ENCODE results near the gene CFAP61. TPM values are rescaled to one million over a fixed set of nuclear protein-coding genes. Genes with fewer than 3 reads are reported as not detected.

The CFAP61 gene
- total RNA-seq, 4 donors from 2014 or later, result not detected

DNA sequence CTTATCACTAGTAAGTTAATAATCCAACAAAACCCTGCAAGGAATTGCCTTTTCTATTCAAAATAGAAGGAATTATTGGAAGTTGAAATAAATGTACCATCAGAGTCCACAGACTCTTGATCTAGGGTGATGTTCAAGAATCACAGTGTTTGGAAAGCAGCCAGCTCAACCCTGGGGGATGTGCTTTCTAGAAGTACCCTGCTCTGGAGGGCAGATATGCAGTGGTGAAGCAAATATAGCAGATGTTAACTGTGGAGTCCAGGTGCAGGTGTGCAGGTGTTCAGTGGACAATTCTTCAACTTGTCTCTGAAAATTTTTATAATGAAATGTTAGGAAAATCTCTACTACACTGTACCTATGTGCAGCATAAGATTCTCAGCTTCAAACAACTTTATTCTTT lies 306.5 kb downstream of the CFAP61 start:
- TF ChIP-seq, protein P1, sequence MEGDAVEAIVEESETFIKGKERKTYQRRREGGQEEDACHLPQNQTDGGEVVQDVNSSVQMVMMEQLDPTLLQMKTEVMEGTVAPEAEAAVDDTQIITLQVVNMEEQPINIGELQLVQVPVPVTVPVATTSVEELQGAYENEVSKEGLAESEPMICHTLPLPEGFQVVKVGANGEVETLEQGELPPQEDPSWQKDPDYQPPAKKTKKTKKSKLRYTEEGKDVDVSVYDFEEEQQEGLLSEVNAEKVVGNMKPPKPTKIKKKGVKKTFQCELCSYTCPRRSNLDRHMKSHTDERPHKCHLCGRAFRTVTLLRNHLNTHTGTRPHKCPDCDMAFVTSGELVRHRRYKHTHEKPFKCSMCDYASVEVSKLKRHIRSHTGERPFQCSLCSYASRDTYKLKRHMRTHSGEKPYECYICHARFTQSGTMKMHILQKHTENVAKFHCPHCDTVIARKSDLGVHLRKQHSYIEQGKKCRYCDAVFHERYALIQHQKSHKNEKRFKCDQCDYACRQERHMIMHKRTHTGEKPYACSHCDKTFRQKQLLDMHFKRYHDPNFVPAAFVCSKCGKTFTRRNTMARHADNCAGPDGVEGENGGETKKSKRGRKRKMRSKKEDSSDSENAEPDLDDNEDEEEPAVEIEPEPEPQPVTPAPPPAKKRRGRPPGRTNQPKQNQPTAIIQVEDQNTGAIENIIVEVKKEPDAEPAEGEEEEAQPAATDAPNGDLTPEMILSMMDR (IDR thresholded peaks at IDR 0.05), result no peak
- ATAC-seq (ENCODE audit: low FRiP score), result no peak
- no peak for DNase-seq (ENCODE audit: low spot score)

DNA sequence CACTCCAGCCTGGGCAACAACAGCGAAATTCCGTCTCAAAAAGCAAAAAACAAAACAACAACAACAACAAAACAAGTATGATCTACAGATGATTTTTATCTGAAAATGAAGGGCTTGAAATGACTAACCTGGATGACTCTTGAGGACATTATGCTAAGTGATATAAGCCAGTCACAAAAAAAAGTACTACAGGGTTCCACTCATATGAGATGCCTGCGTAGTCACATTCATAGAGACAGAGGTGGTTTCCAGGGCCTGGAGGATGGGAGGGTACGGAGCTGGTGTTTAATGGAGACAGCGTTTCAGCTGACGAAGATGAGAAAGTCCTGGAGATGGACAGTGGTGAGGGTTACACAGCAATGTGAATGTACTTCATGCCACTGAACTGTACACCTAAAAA lies 307.3 kb downstream of the CFAP61 start:
- TF ChIP-seq, protein P1 (IDR thresholded peaks at IDR 0.05), result no peak

DNA sequence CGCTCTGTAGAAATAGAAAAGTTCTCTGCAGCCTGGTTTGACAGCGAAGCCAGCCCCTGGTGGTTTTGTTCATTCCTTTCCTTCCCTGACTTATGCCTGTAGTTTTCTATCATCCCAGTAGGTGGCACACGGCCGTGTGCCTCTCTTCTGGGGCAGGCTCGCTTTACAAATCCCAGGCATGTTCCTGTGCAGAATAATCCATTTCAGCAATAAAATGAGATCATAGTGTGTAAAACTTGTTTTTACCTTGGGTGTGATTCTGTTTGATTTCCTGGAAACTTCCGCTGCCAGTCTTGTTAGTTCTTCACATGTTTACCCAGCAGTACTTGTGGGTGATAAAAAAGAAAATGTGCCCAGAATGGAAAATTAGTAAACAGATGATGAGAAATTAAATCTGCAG lies 308.1 kb downstream of the CFAP61 start:
- TF ChIP-seq, protein P1 (IDR thresholded peaks at IDR 0.05), result peak in 2 of 3 donors; percentile 32 to 33
- no peak for DNase-seq (ENCODE audit: low spot score)
- peak; percentile 54 for ATAC-seq (ENCODE audit: low FRiP score)

More for the DNA sequence above, 307.3 kb downstream of the CFAP61 start:
- no peak for ATAC-seq (ENCODE audit: low FRiP score)
- no peak for DNase-seq (ENCODE audit: low spot score)

DNA sequence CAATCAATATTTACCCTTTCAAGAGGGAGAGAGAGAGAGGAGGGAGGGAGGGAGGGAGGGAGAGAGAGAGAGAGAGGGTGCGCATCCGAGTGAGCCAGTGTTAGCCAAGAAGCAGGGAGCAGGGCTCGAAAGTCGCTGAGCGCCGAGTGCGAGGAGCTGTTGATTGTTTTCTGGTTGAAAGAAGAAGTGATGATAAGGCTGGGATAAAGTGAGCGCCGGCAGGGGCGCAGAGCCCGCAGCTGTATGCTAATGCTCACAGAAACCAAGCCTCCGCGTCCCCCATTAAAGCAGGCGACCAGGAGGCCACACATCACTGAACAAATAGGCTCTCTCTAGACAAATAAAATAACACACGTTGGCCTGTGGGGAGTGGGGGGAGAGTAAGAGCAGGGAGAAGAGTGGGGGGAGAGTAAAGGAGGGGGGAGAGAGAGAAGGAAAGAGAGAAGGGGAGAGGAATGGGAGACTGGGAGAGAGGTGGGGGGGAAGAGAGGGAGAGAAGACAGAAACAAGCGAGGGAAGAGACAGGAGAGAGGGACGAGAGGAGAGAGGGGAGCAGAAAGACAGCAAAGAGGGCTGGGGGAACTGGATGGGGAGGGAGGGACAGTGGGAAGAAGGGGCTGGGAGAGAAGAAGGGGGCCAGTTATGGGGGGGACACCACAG lies 310.6 kb downstream of the CFAP61 start:
- DNase-seq (ENCODE audit: low spot score), result no peak
- TF ChIP-seq, protein P1 (IDR thresholded peaks at IDR 0.05), result no peak
- no peak for ATAC-seq (ENCODE audit: low FRiP score)

DNA sequence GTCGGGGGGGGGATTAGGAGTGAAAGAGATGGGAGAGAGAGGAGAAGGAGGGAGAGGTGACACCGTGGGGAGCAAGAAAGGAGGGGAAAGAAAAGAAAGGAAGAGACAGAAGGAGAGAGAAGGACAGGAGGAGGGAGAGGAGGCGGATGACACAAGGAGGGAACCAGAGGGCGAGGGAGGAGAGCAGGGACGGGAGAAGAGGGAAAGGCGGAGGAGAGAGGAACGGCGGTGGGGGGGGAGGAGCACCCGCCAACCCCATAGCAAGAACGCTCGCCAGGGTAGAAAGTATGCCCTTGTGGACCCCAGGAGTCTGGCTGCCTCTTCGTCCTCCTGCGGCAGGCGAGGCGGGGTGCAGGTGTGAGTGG lies 311.1 kb downstream of the CFAP61 start:
- no peak for DNase-seq (ENCODE audit: low spot score)
- no peak for ATAC-seq (ENCODE audit: low FRiP score)
- TF ChIP-seq, protein P1 (IDR thresholded peaks at IDR 0.05), result no peak

DNA sequence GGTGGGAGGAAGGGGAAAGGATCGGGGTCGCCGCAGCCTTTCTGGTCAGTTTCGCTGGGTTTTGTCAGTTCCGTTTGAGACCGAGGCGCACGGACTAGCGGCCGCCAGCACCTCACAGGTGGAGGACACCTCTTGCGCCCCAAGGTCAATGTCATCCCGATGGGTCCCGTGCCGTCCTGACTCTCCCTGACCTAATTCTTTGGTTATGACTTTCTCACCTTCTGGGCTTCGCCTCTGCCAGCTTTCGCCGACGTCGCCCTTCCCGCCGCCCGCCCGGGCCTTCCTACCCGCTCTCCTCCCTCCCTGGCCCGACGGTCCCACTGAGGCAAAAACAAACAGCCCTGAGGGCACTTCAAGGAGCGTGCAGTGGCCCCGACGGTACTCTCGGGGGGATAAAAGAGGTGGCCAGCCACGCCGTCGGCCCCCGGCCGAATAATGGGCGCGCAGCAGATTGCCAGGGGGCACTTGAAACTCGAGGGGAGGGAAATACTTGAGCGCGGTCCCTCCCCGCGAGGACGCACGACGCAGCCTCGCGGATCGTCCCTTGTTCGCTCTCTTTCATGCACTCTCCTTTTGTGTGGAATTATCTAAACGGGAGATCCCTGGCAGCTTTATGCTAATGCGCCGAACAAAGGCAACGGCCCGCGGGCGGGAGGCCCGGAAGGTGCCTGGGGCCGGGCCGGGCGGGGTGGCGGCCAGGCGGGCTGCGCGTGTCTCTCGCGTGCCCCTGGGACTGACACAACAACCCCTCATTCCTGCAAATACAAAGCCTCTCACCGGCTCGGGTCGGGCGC lies 311.7 kb downstream of the CFAP61 start:
- TF ChIP-seq, protein P1 (IDR thresholded peaks at IDR 0.05), result no peak
- no peak for DNase-seq (ENCODE audit: low spot score)
- no peak for ATAC-seq (ENCODE audit: low FRiP score)

All from omental fat pad (tissue), 4 donors.